GM12874 (cell line): Measurements from ENCODE around the gene DNAAF1.

ENCODE experiments used
- TF ChIP-seq, protein P1 (sequence below): IDR thresholded peaks from 2 replicates; pipeline ENCODE4 v1.5.1; 2011; ENCODE audit warnings: low read depth, mild to moderate bottlenecking, control low read depth, low read length, moderate library complexity; ENCODE audit not compliant: insufficient read depth

DNAAF1 gene

DNA sequence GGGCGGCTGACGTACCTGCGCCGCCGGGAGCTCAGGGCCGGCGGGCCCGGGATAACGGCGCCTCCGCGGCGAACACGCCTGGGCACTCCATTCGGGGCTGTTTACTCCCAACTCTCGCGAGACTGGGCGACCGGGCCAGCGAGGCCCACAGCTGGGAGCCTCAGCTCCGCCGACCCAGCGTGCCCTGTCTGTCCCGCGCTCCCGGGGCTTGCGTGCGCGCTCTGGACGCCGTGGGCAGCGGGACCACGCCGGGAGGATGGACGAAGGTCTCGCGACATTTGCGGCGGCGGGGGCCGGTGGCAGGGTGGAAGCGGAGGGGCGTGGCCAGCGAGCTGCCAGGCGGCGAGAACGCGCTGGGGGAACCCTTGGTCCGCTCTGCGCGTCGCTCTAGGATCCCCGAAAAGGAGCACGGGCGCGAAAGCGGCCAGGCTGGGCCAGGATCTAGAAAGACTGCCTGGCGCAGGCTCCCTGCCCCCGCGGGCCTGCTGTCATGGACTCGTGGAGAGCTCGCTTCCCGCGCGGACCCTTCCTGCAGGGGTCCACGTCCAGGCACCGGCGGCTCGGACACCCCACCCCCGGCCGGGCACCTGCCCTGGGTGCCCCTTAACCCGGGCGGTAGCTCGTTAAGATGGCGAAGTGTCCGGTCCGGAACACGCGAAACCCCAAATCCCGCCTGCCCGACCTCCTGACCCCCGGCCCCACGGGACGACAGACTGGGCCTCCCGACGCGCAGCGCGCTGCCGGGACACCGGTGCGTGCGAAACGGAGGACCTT, 28.2 kb upstream of the DNAAF1 start, which contains the start of gene MBTPS1:
MBTPS1 (minus strand) TSS at position 223 of the 774 bp plus-strand sequence. CDS start 15,159 bp downstream, outside the sequence.
- TF ChIP-seq, protein P1, sequence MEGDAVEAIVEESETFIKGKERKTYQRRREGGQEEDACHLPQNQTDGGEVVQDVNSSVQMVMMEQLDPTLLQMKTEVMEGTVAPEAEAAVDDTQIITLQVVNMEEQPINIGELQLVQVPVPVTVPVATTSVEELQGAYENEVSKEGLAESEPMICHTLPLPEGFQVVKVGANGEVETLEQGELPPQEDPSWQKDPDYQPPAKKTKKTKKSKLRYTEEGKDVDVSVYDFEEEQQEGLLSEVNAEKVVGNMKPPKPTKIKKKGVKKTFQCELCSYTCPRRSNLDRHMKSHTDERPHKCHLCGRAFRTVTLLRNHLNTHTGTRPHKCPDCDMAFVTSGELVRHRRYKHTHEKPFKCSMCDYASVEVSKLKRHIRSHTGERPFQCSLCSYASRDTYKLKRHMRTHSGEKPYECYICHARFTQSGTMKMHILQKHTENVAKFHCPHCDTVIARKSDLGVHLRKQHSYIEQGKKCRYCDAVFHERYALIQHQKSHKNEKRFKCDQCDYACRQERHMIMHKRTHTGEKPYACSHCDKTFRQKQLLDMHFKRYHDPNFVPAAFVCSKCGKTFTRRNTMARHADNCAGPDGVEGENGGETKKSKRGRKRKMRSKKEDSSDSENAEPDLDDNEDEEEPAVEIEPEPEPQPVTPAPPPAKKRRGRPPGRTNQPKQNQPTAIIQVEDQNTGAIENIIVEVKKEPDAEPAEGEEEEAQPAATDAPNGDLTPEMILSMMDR: no peak

DNA sequence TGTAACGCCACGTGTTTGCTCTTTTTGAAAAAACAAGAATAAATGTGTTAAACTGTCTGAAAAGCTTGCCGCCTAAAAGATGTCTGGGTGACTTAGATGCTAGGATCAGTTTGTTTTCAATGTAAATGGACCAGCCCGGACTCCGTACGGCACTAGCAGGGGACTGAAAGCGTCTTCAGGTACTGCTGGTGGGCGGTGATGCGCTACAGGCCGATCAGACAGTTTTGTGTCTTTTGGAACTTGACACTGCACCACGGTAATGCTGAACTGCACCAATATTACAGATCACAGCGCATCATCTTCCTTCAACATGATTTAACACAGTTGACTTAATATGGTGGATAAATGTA, 27.6 kb upstream of the DNAAF1 start:
- TF ChIP-seq, protein P1: no peak

DNA sequence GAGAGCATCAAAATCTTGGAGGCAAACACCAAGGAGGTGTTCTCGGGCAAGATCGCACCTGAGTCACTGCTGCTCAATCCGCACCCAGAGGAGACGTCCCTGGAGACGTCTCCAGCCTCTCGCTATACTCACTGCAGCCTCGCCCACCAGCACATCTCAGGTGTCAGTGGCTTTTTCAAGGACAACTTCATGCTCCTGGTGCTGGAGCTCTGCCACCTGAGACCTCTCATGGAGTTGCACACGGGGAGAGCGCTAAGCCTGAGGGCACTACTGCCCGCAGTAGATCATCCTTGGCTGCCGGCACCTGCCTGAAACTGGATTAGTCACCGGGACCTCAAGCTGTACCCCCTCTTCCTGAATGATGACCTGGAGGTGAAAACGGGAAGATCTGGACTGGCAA, 25.7 kb upstream of the DNAAF1 start:
- TF ChIP-seq, protein P1: no peak

DNA sequence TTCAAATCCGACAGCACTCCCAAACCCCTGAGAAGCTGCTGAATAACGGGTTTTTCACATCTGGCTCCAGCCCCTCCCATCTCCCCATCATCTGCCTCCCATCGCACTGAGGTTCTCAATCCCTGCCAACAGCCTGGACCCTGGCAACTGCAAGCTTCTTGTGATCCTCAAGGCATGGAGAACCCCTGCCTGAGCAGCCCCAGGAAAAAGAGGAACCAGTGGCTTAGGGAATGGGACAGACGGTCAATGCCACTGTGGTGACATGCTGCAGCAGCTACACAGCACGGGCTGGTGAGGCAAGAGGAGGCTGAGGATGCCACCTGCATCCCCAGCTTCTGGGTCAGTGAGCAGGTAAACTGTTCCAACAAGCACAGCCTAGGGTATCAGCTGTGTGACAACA, 25.1 kb upstream of the DNAAF1 start:
- TF ChIP-seq, protein P1: no peak

DNA sequence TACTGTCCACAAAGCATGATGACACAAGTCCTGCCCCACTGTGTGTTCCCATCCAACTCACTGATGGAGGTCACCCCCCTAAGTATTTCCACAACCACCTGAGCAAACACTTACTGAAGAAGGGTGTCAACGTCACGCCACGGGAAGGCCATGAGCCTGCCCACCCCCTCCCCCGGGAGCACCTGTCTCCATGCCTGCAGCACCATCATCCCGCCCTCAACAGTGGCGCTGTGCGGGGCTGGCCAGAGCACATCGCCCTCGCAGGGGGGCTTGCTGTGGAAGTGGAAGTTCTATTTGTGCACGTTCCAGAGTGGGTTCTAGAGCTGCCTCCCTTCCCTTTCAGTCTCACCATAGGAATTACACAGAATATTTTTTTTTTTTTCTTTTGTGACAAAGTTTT, 24.1 kb upstream of the DNAAF1 start:
- TF ChIP-seq, protein P1: no peak

DNA sequence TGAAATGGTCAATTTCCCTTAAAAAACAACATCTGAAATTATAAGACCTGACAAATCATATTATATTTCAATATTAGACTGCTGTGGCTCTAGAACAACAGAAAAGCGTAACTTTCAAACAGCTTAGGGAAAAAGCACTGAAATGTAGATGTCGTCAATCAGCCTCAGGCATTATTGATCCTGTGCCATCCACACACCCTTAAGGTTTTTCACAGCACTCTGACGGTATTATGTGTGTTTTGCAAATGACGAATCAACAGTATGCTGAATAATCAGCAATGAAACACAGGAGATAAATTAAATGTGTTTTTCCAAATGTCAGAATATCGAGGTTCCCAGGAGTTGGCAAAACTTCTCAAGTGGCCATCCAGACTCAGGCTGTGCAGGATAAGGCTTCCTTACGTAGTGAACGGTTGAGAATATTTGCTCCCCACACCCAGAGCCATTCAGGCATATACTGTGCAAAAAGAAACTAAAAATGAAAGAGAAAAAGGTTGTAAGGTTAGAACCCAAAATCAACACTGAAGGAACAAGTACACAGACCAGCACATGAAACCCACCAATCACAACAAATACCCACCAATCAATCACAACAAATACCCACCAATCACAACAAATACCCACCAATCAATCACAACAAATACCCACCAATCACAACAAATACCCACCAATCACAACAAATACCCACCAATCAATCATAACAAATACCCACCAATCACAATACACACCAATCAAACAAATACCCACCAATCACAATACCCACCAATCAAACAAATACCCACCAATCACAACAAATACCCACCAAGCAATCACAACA, 20.6 kb upstream of the DNAAF1 start:
- TF ChIP-seq, protein P1: no peak

- TF ChIP-seq, protein P1: no peak
Measured at GRCh38 chr16:84131117-84131516, 14.0 kb upstream of the DNAAF1 start.
